Retina (tissue), 1 donor: ENCODE measurements around the gene PMEL.

Source experiments
- DNase-seq: peaks from one replicate; pipeline ENCODE4 v3.0.0-alpha.2; 2016

Gene PMEL

DNA sequence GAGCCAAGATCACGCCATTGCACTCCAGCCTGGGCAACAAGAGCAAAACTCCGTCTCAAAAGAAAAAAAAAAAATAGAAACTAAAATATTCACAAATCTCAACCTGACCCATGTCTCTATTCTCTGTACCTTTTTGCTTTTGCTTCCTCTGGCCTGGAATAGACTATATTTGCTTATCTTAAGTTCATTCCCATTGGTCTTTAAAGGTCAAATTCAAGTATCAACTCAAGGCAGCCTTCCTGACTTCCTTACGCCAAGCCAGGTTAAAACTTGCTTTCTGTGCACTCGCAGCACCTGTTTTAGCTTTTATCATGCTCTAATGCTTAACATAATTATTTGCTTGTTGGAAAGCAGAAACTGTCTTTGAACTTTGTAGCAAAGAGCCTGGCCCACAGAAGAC lies 52.9 kb downstream of the PMEL start:
- DNase-seq = no peak

DNA sequence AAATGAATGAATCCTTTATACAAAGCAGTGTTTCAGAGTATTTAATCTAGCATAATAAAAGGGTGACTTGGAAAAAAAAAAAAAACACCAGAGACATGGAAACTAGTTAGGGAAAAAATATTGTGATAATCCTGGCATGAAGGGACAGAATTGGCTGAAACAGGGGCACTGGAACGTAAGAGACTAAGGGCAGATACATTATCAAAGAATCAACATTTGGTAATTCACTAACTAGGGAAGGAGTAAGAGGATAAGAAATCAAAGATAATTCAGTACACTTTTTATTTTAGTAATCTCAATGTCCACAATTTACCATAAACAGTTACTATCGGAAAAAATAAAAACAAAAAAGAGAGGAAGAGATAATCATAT lies 56.3 kb downstream of the PMEL start:
- no peak for DNase-seq

DNA sequence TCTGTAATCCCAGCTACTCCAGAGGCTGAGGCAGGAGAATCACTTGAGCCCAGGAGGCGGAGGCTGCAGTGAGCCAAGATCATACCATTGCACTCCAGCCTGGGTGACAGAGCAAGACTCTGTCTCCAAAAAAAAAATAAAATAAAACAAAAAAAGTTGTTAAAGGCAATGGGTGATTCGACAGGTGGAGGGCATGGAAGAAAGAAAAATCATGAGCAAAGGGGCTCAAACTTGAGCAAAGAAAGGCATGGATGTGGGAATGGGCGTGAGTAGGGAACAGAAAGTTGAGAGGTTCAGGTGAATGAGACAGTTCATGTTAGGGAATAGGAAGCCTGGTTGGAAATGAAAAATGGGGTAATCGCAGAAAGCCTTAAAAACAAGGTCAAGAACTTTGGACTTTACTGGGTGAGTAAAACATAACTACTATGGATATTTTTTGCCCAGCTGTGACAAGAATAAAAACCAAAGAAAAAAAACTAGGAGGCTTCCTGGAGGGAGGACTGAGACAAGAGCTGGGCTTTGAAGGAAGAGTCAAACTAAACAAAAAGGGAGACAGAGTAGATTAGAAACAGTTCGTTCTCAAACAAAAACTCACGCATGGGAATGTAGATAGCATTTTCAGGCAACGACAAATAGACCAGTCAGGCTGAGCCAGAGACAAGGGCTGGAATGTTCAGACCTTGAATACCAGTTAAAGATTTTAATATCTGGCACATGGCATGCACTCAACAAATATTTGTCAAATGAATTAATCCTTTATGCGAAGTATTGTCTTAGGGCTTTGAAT lies 56.9 kb downstream of the PMEL start:
- DNase-seq = no peak

DNA sequence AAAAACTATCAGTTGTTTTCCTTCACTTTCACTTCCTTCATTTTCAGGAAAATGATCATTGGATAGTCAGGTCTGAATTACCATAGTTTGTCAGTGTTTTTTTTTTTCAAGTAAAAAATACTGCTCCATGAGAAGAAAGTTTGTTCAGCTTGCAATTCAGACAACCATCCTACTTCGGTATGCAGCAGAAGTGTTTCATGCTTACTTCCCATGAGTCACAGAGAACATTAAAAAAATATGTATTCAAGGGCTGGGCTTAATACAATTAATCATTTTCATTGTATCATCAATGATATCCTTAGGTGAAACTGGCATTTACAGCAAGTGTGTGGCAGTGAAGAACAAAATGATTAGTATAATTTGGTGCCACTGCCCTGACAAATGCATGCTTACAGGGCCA lies 59.8 kb downstream of the PMEL start:
- no peak for DNase-seq
